Lung (tissue), 12 donors: Measurements from ENCODE around the gene ACTR10. TPM values are rescaled to one million over a fixed set of nuclear protein-coding genes. Genes with fewer than 3 reads are reported as not detected.

Source experiments
- ATAC-seq: fragments of 200-7000 bp; cut with Tn5 transposase; one replicate; pipeline ENCODE4 v1.9.1; 2020; ENCODE audit warnings: moderate number of reproducible peaks; ENCODE audit not compliant: insufficient read depth, low FRiP score
- DNase-seq, 3 donors: peaks; one replicate each; pipeline ENCODE4 v3.0.0-alpha.2; 2013 to 2017
- H3K27ac ChIP-seq, 2 donors: one replicate each; pipeline ENCODE4 v1.5.1; 2013; ENCODE audit warnings: mild to moderate bottlenecking in 2 of 2, moderate library complexity in 2 of 2, control low read depth in 1 of 2, inconsistent platforms in 1 of 2, low read depth in 1 of 2, low read length in 1 of 2
- H3K27me3 ChIP-seq, 3 donors: one replicate each; pipeline ENCODE4 v1.5.1; 2013; ENCODE audit warnings: low read length in 2 of 3; ENCODE audit not compliant: control insufficient read depth in 3 of 3, insufficient read depth in 3 of 3
- H3K36me3 ChIP-seq, 4 donors: one replicate each; pipeline ENCODE4 v1.5.1; 2013; ENCODE audit warnings: low read length in 4 of 4, mild to moderate bottlenecking in 1 of 4, moderate library complexity in 1 of 4; ENCODE audit not compliant: control insufficient read depth in 4 of 4, insufficient read depth in 4 of 4
- H3K4me1 ChIP-seq, 5 donors: one replicate each; pipeline ENCODE4 v1.5.1; 2013; ENCODE audit warnings: low read length in 5 of 5, mild to moderate bottlenecking in 2 of 5, moderate library complexity in 1 of 5; ENCODE audit not compliant: control insufficient read depth in 5 of 5, insufficient read depth in 5 of 5
- H3K4me3 ChIP-seq: one replicate; pipeline ENCODE4 v1.5.1; 2013; ENCODE audit warnings: mild to moderate bottlenecking, control low read depth, moderate library complexity
- H3K9ac ChIP-seq, 2 donors: one replicate each; pipeline ENCODE4 v1.5.1; 2013; ENCODE audit warnings: low read length in 2 of 2, control low read depth in 1 of 2; ENCODE audit not compliant: insufficient read depth in 1 of 2
- H3K9me3 ChIP-seq, 4 donors: one replicate each; pipeline ENCODE4 v1.5.1; 2013; ENCODE audit warnings: low read length in 3 of 4, mild to moderate bottlenecking in 1 of 4, moderate library complexity in 1 of 4; ENCODE audit not compliant: control insufficient read depth in 4 of 4, insufficient read depth in 3 of 4
- WGBS, 2 donors: extraction: QIAGEN DNeasy Blood & Tissue Kit; methylation state at CpG; one replicate each; pipeline ENCODE4 v1.1.7; 2013; 5-methylcytosine and 5-hydroxymethylcytosine counted together
- polyA plus RNA-seq, 2 donors: library from polyadenylated mRNA; stranded (reverse); fragments of 200-250 nt; gene quantifications; one replicate each; pipeline ENCODE4 v1.2.1, GENCODE V29; 2013
- total RNA-seq, 2 donors: library from RNA; depleted of rRNA in 1 of 2; stranded (reverse); fragments of >200 nt in 1 of 2; gene quantifications; one replicate each; pipeline ENCODE4 v1.2.1, GENCODE V29; 2014 to 2021
- TF ChIP-seq, protein P1 (sequence below): IDR thresholded peaks from 2 replicates; pipeline ENCODE4 v1.5.1; 2012; ENCODE audit warnings: mild to moderate bottlenecking; ENCODE audit errors: control extremely low read depth, extremely low read depth
- donor health status: control.
- donor health status: control.
- donor health status: Bipolar disorder and iron deficiency.
- donor health status: healthy.
- donor health status: DM: yes; HTN: yes; CAD: no.

Gene ACTR10
- total and polyA plus RNA-seq, 4 donors = 53.8 to 83.6 (median 67.3) TPM

GRCh38 chr14:58196198-58196597 lies 3.8 kb upstream of the ACTR10 start:
- H3K36me3 ChIP-seq = no peaks in the 10 kb centered on the region
- WGBS, 2 donors = 88% methylated on average over 1 of the region's 1 CpG
- H3K9ac ChIP-seq = no peak overlapping the region
- DNase-seq = no peak
- TF ChIP-seq, protein P1, sequence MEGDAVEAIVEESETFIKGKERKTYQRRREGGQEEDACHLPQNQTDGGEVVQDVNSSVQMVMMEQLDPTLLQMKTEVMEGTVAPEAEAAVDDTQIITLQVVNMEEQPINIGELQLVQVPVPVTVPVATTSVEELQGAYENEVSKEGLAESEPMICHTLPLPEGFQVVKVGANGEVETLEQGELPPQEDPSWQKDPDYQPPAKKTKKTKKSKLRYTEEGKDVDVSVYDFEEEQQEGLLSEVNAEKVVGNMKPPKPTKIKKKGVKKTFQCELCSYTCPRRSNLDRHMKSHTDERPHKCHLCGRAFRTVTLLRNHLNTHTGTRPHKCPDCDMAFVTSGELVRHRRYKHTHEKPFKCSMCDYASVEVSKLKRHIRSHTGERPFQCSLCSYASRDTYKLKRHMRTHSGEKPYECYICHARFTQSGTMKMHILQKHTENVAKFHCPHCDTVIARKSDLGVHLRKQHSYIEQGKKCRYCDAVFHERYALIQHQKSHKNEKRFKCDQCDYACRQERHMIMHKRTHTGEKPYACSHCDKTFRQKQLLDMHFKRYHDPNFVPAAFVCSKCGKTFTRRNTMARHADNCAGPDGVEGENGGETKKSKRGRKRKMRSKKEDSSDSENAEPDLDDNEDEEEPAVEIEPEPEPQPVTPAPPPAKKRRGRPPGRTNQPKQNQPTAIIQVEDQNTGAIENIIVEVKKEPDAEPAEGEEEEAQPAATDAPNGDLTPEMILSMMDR = no peak
- ATAC-seq = no peak
- H3K27ac ChIP-seq = no peak overlapping the region
- no peak overlapping the region for H3K4me3 ChIP-seq
- H3K4me1 ChIP-seq = peaks cover 0 to 14% (median under 1%) of the 10 kb centered on the region in 5 donors
- H3K27me3 ChIP-seq = peaks cover 0 to 4% (median 0%) of the 10 kb centered on the region in 3 donors
- no peaks in the 10 kb centered on the region for H3K9me3 ChIP-seq

DNA sequence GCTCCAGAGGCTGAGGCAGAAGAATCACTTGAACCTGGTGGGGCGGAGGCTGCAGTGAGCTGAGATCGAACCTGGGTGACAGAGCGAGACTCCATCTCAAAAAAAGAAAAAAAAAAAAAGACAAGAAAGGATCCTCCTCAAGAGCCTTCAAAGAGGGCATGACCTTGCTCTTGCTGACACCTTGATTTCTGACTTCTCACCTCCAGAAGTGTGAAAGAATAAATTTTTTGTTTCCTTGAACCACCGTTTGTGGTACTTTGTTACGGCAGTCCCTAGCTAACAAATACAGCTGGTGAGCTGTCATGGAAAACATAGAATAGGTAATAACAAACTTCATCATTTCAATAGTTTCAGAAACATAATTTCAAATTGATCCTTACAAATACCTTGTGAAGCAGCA lies 1.9 kb upstream of the ACTR10 start:
- TF ChIP-seq, protein P1 = no peak

GRCh38 chr14:58200480-58200841 lies 512 bp downstream of the ACTR10 start:
- no peak for ATAC-seq
- Histone ChIP-seq H3K4me1 (peaks cover 1 to 15% (median 3%) of the 10 kb centered on the region in 5 donors), H3K9me3 (no peaks in the 10 kb centered on the region), H3K27me3 (peaks cover 0 to 4% (median 0%) of the 10 kb centered on the region in 3 donors), H3K36me3 (peaks cover 0 to 3% (median 2%) of the 10 kb centered on the region in 4 donors), H3K4me3 (peak overlapping the region; percentile 99), H3K27ac (peak overlapping the region; percentile 89 to 99), H3K9ac (peak overlapping the region; percentile 87 to 94)
- WGBS, 2 donors = 0% methylated on average over 11 of the region's 11 CpGs
- no peak for DNase-seq
- TF ChIP-seq, protein P1 = no peak

More for the DNA sequence above, 1.9 kb upstream of the ACTR10 start:
- Histone ChIP-seq H3K4me3 (no peak overlapping the region), H3K4me1 (peaks cover 1 to 15% (median 3%) of the 10 kb centered on the region in 5 donors), H3K9ac (no peak overlapping the region), H3K27ac (no peak overlapping the region), H3K27me3 (peaks cover 0 to 4% (median 0%) of the 10 kb centered on the region in 3 donors), H3K36me3 (peaks cover 0 to 2% (median 0%) of the 10 kb centered on the region in 4 donors), H3K9me3 (no peaks in the 10 kb centered on the region)
- DNase-seq = no peak
- WGBS, 2 donors = 93 to 94% methylated on average over 5 of the region's 5 CpGs
- ATAC-seq = no peak

DNA sequence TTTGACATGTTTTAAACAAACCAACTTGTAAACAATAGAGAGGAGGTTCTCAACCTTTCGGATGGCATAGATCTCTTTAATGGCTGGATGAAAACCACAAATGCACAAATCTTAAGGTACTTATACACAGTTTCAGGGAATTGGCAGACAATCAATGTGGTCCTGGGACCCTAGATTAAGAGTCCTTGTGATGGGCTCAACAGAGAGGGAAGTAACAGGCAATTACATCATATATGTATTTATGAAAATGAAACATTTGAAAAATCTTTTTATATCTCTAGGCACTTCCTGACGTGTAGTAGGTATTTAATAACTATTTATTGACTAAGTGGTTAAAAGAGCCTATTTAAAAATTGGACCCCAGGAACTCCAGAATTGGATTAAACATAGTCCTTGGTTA lies 897 bp downstream of the ACTR10 start:
- H3K36me3 ChIP-seq = peaks cover 0 to 3% (median 2%) of the 10 kb centered on the region in 4 donors
- 2 to 3% methylated on average over 2 of the region's 2 CpGs for WGBS, 2 donors
- H3K4me1 ChIP-seq = peaks cover 1 to 15% (median 3%) of the 10 kb centered on the region in 5 donors
- H3K27me3 ChIP-seq = peaks cover 0 to 2% (median 0%) of the 10 kb centered on the region in 3 donors
- DNase-seq (peak in 2 of 3 donors; percentile 39 to 50), ATAC-seq (no peak)
- H3K9ac ChIP-seq = peak overlapping the region; percentile 87 to 94
- peak overlapping the region in 1 of 2 donors; percentile 46 for H3K27ac ChIP-seq
- no peaks in the 10 kb centered on the region for H3K9me3 ChIP-seq
- TF ChIP-seq, protein P1 = no peak
- peak overlapping the region; percentile 99 for H3K4me3 ChIP-seq
